Upper lobe of left lung (tissue), 6 donors: ENCODE measurements around the gene FEZ2. TPM values are rescaled to one million over a fixed set of nuclear protein-coding genes. Genes with fewer than 3 reads are reported as not detected.

Experiments
- ATAC-seq, 2 donors: fragments of 200-7000 bp; cut with Tn5 transposase; one replicate each; pipeline ENCODE4 v1.9.1; 2022; ENCODE audit warnings: mild to moderate bottlenecking in 2 of 2, moderate library complexity in 2 of 2; ENCODE audit not compliant: low FRiP score in 2 of 2
- DNase-seq, 2 donors: peaks; one replicate each; pipeline ENCODE4 v3.0.0-alpha.2; 2019 to 2020
- H3K27ac ChIP-seq, 4 donors: fragments of 200-600 bp; sonication (generic); one replicate each; pipeline ENCODE4 v1.5.1; 2016 to 2019
- H3K27me3 ChIP-seq, 4 donors: fragments of 200-600 bp; sonication (generic); one replicate each; pipeline ENCODE4 v1.5.1; 2017 to 2019
- H3K36me3 ChIP-seq, 4 donors: fragments of 200-600 bp; sonication (generic); one replicate each; pipeline ENCODE4 v1.5.1; 2016 to 2019
- H3K4me1 ChIP-seq, 4 donors: fragments of 200-600 bp; sonication (generic); one replicate each; pipeline ENCODE4 v1.5.1; 2018 to 2019
- H3K4me3 ChIP-seq, 4 donors: fragments of 200-600 bp; sonication (generic); one replicate each; pipeline ENCODE4 v1.5.1; 2017 to 2019; ENCODE audit warnings: mild to moderate bottlenecking in 2 of 4, moderate library complexity in 1 of 4
- H3K9me3 ChIP-seq, 4 donors: fragments of 200-600 bp; sonication (generic); one replicate each; pipeline ENCODE4 v1.5.1; 2018 to 2019
- EP300 ChIP-seq, 4 donors: sonication (generic); formaldehyde crosslinking; IDR thresholded peaks; one replicate each; pipeline ENCODE4 v1.5.1; 2017; ENCODE audit warnings: antibody characterized with exemption in 4 of 4, control low read depth in 2 of 4
- POLR2A ChIP-seq, 4 donors: fragments of 450-650 bp; IDR thresholded peaks; one replicate each; pipeline ENCODE4 v1.5.1; 2016 to 2017; ENCODE audit warnings: antibody characterized with exemption in 4 of 4, mild to moderate bottlenecking in 2 of 4
- POLR2AphosphoS5 ChIP-seq, 2 donors: sonication (generic); formaldehyde crosslinking; IDR thresholded peaks; one replicate each; pipeline ENCODE4 v1.5.1; 2017; ENCODE audit warnings: antibody characterized with exemption in 2 of 2
- WGBS, 2 donors: methylation state at CpG; one replicate each; pipeline ENCODE4 v1.1.5; 2017 to 2018; 5-methylcytosine and 5-hydroxymethylcytosine counted together
- total RNA-seq, 6 donors: library from RNA; depleted of rRNA in 4 of 6; stranded (reverse); fragments of >200 nt in 4 of 6; gene quantifications; one replicate each; pipeline versions ENCODE4 v1.1.0 to v1.2.1, GENCODE V29; 2016 to 2021
- TF ChIP-seq, protein P1 (sequence below), 6 experiments: fragments of 450-650 bp in 4 of 6; fragments of 200-600 bp in 2 of 6; sonication (generic) in 2 of 6; IDR thresholded peaks; one replicate each; pipeline ENCODE4 v1.5.1; 2016 to 2019; ENCODE audit warnings: antibody characterized with exemption in 6 of 6
- donor health status: DM: no; HTN: no; CAD: no; lungs with moderate emphysema.
- donor health status: DM: no; HTN: yes; CAD: no; lungs with severe emphysema.

FEZ2 gene
- total RNA-seq, 6 donors from 2014 or later, result 38.2 to 81.1 (median 43.1) TPM

DNA sequence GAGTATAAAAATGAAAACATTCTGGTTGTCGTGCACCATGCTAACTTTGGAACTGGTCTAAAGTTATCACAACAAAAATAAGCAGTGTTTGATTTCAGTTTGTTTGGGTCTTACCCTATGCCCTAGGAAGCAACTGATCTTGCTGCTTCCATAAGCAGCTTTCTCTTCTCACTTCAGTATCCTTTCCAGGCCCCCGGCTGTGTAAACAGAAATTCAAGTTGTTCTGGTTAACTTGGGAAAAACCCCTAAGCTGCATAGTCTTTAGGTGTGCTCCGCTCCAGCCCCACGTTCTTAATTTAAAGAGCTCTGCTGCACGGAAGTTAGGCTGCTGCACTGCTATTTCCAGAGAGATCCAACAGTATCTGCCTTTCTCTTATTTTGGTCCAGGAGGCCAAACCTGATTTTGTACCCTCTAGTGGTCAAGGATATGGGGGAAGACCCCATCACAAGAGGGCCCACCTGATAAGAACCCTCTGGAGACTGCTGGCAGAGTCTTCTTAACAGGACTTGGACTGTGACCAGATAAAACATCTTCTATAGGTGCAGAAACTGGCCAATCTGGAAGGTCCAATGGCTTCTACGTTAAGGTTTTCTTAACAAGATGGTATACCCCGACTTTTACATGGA lies 69.1 kb downstream of the FEZ2 start:
- ATAC-seq (no peak), DNase-seq (no peak)
- Histone ChIP-seq H3K36me3 (peaks cover 0 to 28% (median 2%) of the 10 kb centered on the region in 4 donors), H3K27me3 (no peaks in the 10 kb centered on the region), H3K9me3 (no peaks in the 10 kb centered on the region), H3K4me1 (peaks cover 0 to 5% (median 0%) of the 10 kb centered on the region in 4 donors), H3K27ac (no peak overlapping the region), H3K4me3 (no peak overlapping the region)
- 82 to 85% methylated on average over 7 of the region's 7 CpGs for WGBS, 2 donors
- TF ChIP-seq, protein P1, sequence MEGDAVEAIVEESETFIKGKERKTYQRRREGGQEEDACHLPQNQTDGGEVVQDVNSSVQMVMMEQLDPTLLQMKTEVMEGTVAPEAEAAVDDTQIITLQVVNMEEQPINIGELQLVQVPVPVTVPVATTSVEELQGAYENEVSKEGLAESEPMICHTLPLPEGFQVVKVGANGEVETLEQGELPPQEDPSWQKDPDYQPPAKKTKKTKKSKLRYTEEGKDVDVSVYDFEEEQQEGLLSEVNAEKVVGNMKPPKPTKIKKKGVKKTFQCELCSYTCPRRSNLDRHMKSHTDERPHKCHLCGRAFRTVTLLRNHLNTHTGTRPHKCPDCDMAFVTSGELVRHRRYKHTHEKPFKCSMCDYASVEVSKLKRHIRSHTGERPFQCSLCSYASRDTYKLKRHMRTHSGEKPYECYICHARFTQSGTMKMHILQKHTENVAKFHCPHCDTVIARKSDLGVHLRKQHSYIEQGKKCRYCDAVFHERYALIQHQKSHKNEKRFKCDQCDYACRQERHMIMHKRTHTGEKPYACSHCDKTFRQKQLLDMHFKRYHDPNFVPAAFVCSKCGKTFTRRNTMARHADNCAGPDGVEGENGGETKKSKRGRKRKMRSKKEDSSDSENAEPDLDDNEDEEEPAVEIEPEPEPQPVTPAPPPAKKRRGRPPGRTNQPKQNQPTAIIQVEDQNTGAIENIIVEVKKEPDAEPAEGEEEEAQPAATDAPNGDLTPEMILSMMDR (IDR thresholded peaks at IDR 0.05), result no peak
- TF ChIP-seq EP300 (IDR thresholded peaks at IDR 0.05), result no peak
- TF ChIP-seq POLR2A (IDR thresholded peaks at IDR 0.05), result no peak
- TF ChIP-seq POLR2AphosphoS5 (IDR thresholded peaks at IDR 0.05), result no peak

GRCh38 chr2:36528274-36528673 lies 69.7 kb downstream of the FEZ2 start:
- Histone ChIP-seq H3K36me3 (peaks cover 0 to 34% (median 4%) of the 10 kb centered on the region in 4 donors), H3K27ac (no peak overlapping the region), H3K4me3 (no peak overlapping the region), H3K4me1 (peaks cover 0 to 5% (median 0%) of the 10 kb centered on the region in 4 donors), H3K9me3 (no peaks in the 10 kb centered on the region), H3K27me3 (no peaks in the 10 kb centered on the region)
- DNase-seq (no peak), ATAC-seq (no peak)
- 82 to 89% methylated on average over 4 of the region's 4 CpGs for WGBS, 2 donors
- TF ChIP-seq POLR2AphosphoS5 (IDR thresholded peaks at IDR 0.05), result no peak
- no peak for TF ChIP-seq POLR2A (IDR thresholded peaks at IDR 0.05)
- TF ChIP-seq EP300 (IDR thresholded peaks at IDR 0.05), result no peak
- TF ChIP-seq, protein P1 (IDR thresholded peaks at IDR 0.05), result no peak

GRCh38 chr2:36526226-36526625 lies 71.7 kb downstream of the FEZ2 start:
- no peak for ATAC-seq
- Histone ChIP-seq H3K27ac (peak overlapping the region in 1 of 4 donors; percentile 43), H3K27me3 (no peaks in the 10 kb centered on the region), H3K36me3 (peaks cover 0 to 34% (median 13%) of the 10 kb centered on the region in 4 donors), H3K4me3 (no peak overlapping the region), H3K9me3 (no peaks in the 10 kb centered on the region), H3K4me1 (peaks cover 0 to 5% (median 0%) of the 10 kb centered on the region in 4 donors)
- WGBS, 2 donors, result 74 to 81% methylated on average over 2 of the region's 2 CpGs
- no peak for DNase-seq
- TF ChIP-seq POLR2AphosphoS5 (IDR thresholded peaks at IDR 0.05) (no peak), EP300 (IDR thresholded peaks at IDR 0.05) (no peak), POLR2A (IDR thresholded peaks at IDR 0.05) (no peak)
- TF ChIP-seq, protein P1 (IDR thresholded peaks at IDR 0.05), result no peak

GRCh38 chr2:36525245-36525644 lies 72.7 kb downstream of the FEZ2 start:
- peaks cover 0 to 2% (median 0%) of the 10 kb centered on the region in 4 donors for H3K4me1 ChIP-seq
- no peaks in the 10 kb centered on the region for H3K27me3 ChIP-seq
- peak overlapping the region in 1 of 4 donors; percentile 45 for H3K27ac ChIP-seq
- no peak overlapping the region for H3K4me3 ChIP-seq
- TF ChIP-seq, protein P1 (IDR thresholded peaks at IDR 0.05), result no peak
- TF ChIP-seq POLR2AphosphoS5 (IDR thresholded peaks at IDR 0.05) (no peak), POLR2A (IDR thresholded peaks at IDR 0.05) (no peak), EP300 (IDR thresholded peaks at IDR 0.05) (no peak)
- no peaks in the 10 kb centered on the region for H3K9me3 ChIP-seq
- no peak for DNase-seq
- no peak for ATAC-seq
- WGBS, 2 donors, result 82 to 83% methylated on average over 5 of the region's 5 CpGs
- peaks cover 4 to 44% (median 14%) of the 10 kb centered on the region in 4 donors for H3K36me3 ChIP-seq

DNA sequence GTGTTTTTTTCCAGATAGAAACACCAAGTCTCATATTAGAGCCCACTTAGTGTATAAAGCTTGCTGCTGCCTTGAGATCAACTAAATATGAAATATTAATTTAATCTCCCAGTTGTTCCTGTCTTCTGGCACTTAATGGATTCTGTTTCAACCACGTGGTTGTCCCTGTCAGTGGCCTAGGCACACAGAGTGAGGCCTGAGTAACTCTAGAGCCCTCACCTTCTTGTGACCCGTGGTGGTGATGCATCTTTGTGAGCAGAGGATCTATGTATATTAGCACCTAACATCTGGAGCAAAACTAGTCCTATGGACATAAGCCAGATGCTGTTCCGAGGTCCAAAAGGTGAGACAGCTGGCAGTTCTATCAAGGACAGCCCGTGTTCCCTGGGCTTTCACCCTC lies 74.8 kb downstream of the FEZ2 start:
- DNase-seq (no peak), ATAC-seq (no peak)
- no peak overlapping the region for H3K27ac ChIP-seq
- no peaks in the 10 kb centered on the region for H3K27me3 ChIP-seq
- WGBS, 2 donors, result 92 to 98% methylated on average over 4 of the region's 4 CpGs
- H3K36me3 ChIP-seq, result peaks cover 4 to 64% (median 14%) of the 10 kb centered on the region in 4 donors
- no peaks in the 10 kb centered on the region for H3K4me1 ChIP-seq
- TF ChIP-seq EP300 (IDR thresholded peaks at IDR 0.05) (no peak), POLR2A (IDR thresholded peaks at IDR 0.05) (no peak), POLR2AphosphoS5 (IDR thresholded peaks at IDR 0.05) (no peak)
- TF ChIP-seq, protein P1 (IDR thresholded peaks at IDR 0.05), result no peak
- H3K4me3 ChIP-seq, result no peak overlapping the region
- H3K9me3 ChIP-seq, result no peaks in the 10 kb centered on the region
